Measurements from ENCODE around the gene APOLD1.
"Not testable (repeated sequence)": the region's sequence is repeated elsewhere in the genome, so short reads cannot be mapped to it uniquely, and the experiment has no call there.

APOLD1 gene

DNA sequence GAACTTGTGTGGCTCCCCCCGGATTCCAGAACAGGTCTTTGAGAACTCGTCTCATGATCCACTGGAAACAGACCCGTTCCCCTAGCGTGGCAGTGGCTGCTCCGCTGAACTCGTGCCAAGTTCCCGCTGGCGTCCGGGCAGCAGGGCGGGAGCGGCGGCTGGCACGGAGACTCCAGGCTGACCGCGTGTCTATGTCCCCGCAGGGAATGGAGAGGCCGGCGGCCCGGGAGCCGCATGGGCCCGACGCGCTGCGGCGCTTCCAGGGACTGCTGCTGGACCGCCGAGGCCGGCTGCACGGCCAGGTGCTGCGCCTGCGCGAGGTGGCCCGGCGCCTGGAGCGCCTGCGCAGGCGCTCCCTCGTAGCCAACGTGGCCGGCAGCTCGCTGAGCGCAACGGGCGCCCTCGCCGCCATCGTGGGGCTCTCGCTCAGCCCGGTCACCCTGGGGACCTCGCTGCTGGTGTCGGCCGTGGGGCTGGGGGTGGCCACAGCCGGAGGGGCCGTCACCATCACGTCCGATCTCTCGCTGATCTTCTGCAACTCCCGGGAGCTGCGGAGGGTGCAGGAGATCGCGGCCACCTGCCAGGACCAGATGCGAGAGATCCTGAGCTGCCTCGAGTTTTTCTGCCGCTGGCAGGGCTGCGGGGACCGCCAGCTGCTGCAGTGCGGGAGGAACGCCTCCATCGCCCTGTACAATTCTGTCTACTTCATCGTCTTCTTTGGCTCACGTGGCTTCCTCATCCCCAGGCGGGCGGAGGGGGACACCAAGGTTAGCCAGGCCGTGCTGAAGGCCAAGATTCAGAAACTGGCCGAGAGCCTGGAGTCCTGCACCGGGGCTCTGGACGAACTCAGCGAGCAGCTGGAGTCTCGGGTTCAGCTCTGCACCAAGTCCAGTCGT lies 1.5 kb downstream of the APOLD1 start:
- peak; percentile 75 for DNase-seq (ENCODE audit: low read depth)

DNA sequence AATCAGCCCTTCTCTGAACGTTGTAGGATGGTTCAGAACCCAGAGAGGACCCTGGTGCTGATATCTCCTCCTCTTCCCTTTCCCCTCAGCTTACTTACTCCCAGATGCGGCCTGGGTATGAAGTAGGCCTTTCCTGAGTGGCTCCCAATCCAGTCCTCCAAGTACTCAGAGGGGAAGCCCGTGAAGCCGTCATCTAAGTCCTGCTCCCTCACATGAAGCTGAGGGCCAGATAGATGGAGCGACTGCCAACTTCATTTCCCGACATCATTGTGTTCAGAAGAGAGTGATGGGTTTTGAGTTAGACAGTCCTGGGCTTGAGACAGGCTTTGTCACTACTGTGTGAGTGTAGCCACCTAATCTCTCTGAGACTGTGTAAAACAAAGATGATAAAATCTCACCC lies 2.7 kb downstream of the APOLD1 start:
- no peak for DNase-seq (ENCODE audit: low read depth)

DNA sequence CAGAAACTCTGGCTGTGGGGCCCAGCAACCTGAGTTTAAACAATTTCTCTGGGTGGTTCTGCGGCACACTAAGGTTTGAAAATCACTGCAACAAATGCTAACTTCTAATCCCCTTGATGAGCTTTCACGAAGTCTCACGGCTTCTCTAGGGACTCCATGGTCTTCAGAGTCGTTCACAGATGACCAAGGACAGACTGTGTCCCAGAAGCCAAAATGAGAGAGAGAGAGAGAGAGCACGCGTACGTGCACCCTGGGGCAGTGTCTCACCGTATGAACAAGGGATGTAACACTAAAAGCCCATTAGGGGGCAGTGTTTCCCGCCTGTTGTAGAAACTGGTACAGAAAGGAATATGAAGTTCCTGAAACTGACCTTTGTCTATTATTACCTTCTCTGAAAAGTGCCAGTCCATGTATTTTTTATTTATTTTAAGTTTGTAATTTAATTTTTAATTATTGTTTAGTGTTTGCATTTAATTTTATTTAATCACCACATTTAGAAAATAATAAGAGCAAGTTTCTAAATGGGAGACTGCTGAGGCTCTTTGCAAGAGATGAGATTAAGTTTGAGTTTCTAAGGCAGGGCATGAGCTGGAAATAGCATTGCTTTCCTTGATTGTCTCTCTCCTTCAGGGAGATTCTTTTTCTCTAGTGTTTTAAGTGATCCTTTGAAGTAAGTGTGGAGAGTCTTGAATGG lies 3.4 kb downstream of the APOLD1 start:
- DNase-seq (ENCODE audit: low read depth), result peak; percentile 44

DNA sequence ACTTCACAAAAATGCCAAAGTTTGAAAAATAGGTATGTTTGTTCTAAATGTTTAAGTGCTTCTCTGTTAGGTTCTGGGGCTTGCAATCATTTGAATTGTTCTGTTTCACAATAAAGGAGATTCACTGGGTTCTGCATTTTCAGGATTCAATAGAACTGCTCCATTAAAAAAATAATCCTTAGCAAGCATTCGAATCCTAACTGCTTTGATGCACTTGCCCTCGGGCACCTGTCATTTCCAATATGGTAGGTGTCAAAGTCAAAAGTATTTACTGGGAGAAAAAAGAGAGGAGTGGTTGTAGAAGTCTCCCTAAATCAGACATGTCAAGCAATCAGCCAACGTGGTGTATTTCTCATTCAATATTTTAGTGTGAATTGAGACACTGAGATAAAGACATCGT lies 5.5 kb downstream of the APOLD1 start:
- DNase-seq (ENCODE audit: low read depth), result no peak

DNA sequence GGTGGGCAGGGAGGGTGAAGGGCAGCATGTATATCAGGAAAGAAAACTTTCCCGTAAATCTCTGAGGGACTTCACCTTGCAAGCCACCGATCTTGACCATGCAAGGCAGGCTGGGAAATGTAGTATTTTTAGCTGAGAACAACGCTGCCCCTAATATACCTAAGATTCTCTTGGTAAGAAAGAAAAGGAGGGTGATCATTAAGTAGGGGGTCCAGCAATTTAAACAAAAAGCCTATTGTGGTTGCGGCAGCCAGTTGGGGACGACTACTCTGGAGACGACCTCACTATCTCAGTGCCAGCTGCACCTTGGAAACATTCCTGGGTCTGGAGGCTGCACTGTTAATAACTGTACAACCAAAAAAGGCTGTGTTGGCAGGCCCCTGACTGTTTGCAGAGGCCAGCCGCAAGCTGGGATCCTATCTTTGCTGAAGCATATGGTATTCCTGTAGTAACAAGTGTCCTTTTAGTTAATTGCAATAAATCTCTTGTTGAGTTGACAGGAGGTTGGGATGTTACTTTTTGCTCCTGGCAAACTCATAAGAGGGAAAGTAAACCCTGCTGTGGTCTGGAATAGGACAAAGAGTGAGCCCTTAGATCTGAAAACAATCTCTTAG lies 6.4 kb downstream of the APOLD1 start:
- no peak for DNase-seq (ENCODE audit: low read depth)

DNA sequence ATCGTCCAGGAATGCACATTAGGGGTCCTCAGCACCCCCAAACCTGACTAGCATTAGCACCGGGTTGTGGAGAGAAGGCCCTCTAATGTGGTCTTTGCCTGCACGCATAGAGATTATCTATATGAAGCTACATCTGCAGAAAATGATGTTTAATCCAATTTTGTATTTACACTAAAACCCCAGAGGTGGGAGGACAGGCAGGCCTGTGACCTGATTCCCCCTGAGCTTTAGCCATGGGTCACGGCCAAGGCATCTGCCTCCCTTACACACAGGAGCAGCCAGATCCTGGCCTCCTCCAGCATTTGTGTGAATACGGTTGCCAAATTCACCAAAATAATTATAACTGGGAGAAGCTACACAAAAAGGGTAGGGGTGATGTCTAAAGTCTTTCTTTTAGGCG lies 7.0 kb downstream of the APOLD1 start:
- no peak for DNase-seq (ENCODE audit: low read depth)

DNA sequence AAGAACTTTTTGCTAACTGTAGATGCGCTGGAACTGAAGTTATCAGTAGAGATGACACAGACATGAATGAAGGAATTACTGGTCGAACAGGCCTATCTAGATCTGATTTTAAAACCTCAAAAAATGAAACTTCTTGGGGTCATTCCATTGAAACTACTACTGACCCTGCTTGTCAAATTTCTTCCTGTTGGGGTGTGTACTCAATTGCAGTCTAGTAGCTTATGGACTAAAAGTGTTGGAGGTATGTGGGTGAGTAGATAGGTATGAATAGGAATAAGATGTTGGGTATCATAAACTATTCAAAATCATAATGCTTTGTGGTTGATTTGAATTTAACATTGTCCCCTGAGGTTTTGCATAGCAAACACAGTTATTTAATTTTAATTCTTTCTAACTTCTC lies 9.2 kb downstream of the APOLD1 start:
- no peak for DNase-seq (ENCODE audit: low read depth)

DNA sequence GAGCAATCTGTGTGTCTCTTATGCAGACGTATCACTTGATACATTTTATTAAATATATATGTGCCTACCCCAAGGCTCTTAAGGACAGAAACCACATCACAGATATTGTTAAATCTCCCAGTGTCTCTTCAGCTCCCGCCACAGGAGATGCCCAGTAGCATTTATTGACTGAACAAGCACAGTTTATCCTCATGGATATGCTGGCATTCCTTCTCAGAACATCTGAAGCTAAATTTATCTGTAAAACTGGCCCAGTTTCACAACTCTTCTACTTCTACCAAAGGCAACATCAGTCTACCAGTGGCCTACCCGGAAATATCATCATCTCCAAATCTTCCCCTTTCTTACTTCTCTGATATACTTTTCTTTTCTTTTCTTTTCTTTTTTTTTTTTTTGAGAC lies 10.7 kb downstream of the APOLD1 start:
- DNase-seq (ENCODE audit: low read depth), result no peak

DNA sequence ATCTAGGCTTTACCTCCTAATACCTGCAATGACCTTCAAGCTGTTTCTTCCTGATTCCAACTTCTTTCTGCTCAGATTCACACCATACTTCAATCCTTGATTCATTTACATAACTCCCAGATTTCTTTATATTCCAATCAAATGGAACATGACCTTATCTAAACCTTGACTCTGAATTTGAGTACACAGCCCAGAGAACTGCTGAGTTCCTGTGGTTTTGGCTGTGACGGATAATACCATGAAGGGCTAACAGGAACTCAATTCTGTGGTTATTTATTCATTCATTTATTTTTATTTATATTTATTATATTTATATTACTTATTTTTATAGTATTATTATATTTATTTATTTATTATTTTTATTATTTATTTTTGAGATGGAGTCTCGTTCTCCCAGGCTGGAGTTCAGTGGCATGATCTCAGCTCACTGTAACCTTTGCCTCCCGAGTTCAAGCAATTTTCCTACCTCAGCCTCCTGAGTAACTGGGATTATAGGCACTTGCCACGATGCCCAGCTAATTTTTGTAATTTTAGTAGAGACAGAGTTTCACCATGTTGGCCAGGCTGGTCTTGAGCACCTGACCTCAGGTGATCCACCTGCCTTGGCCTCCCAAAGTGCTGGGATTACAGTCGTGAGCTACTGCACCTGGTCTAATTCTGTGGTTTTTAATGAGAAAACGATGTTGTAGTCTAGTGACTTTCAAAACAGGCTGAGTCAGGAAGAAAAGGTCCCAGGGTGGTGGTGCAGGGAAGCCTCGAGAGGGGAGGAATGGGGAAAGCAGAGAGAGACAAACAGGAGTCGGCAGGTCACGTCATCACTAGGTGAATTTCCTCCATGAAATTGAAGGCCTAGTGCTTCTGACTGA lies 11.7 kb downstream of the APOLD1 start:
- no peak for DNase-seq (ENCODE audit: low read depth)

DNA sequence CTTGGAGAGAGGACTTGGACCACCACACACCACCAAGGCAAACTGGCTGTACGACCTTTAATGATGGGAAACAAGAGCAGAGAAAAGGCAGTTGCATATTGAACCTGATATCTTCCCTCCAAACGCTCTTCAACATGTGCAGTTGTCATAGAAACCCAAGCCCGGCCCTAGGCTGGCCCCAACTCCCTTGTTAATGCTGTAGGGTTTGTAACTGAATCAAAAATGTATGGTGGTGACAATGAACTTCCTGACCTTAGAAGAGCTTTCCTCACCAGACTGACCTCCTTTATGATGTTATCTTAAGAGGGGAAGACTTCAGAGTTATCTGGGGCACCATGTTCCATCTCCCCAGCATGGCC lies 12.3 kb downstream of the APOLD1 start:
- DNase-seq (ENCODE audit: low read depth), result no peak

DNA sequence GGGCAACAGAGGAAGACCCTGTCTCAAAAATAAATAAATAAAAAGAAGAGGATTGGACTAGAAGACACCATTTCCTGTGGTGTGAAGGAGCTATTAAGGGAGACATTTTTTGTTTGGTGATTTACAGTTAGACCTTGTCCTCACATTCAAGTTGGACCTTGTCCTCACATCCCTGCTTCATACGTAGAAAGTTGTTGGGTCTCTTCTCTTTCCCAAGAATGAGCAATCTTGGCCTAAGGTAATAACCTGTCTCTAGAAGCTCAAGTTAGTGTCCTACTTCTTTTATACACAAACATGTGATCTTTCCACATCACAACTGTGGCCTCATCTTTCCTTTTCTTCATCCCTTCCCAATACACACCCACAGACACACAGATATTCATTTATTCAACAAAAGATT lies 13.0 kb downstream of the APOLD1 start:
- no peak for DNase-seq (ENCODE audit: low read depth)

DNA sequence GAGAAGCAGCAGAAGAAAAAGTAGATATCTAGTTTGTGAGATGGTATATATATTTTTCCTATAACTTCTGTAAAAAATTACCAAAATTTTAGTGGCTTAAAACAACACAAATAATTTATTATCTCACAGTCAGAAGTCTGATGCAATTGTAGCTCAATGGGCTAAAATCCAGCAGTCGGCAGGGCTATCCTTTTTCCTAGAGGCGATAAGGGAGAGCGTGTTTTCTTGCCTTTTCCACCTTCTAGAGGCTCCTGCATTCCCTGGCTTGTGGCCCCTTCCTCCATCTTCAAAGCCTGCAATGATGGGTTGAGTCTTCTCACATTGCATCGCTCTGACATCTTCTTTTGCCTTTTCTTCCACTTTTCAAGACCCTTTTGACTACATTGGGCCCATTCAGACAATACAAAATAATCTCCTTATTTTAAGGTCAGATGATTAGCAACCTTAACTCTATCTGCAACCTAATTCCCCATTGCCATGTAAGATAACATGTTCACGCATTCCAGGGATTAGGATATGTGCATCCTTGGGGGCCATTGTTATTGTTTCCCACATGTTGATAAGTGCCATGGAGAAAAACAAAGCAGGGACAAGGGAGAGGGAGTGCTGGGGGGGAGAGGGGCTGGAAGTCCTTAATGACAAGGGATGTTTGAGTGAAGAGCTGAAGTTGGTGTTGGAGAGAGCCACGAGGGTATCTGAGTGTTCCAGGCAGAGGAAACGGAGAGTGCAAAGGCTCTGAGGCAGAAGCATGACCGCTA lies 13.9 kb downstream of the APOLD1 start:
- no peak for DNase-seq (ENCODE audit: low read depth)

DNA sequence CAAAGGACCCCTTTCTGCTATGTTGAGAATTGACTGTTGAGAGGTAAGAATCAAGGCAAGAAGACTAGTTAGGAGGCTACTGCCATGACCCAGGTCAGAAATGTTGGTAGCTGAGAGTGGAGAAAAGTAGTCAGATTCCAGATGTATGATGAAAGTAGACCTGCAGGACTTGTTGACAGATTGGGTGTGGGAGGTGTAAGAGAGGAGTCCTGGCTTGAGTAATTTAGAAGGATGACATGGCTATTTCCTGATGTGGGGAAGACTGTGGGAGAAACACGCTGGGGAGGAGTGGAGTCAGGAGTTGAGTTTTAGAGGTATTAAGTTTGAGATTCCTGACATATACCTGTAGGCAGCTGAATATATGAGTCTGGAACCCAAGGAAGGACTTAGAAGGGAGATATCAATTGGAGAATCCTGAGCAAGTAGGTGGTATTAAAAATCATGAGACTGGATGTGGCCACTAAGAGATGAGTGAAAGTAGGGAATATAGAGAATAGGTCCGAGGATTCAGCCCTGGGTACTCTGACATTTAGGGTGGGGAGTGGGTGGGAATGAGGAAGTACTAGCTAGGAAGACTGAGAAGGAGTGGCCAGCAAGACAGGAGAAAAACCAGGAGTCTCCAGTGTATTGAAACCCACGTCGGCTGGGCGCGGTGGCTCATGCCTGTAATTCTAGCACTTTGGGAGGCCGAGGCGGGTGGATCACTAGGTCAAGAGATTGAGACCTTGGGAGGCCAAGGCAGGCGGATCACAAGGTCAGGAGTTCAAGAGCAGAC lies 15.1 kb downstream of the APOLD1 start:
- no peak for DNase-seq (ENCODE audit: low read depth)

DNA sequence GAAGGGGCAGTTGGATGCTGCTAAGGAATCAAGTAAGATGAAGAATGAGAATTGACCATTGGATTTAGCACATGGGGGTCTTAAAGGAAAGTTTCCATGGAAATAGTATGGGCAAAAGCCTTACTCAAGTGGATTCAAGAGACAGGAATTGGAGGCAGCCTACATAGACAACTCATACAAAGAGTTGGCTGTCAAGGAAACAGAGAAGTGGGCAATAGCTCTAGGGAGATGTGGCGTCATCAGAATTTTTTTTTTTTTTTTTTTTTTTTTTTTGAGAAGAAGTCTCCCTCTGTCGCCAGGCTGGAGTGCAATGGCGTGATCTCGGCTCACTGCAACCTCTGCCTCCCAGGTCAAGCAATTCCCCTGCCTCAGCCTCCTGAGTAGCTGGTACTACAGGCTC lies 16.2 kb downstream of the APOLD1 start:
- not testable (repeated sequence) for DNase-seq (ENCODE audit: low read depth)

DNA sequence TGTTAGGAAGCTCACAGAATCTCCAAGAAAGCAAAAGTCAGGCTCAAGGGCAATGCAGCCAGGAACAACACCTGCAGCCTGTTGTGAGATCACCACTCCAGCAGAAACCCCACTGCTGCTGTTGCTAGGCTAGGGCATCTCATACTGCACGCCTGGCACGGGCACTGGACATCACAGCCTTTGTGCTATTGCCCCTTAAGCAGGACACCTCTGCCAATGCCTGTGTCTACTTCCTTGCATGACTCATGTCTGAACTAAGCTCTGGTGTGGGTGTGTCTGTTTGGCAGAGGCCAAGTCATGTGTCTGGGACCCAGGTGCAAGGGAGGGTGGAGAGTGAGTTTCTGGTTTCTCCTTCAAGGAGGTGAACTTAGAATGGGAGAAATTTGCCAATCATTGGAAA lies 17.7 kb downstream of the APOLD1 start:
- no peak for DNase-seq (ENCODE audit: low read depth)

DNA sequence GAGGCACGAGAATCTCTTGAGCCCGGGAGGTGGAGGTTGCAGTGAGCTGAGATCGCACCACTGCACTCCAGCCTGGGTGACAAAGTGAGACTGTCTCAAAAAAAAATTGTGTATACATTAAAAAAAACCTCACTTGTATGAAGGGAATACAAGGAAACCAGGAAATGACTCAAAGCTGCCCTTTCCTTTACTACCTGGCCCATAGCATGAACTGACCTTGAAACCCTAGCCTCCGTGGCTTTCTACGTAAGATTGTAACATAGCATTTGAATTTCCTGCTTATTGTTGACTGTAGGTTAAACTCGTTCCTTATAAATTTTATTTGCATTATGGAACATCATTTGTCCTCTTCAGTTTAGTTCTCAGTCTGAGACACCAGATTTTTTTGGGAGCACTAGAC lies 18.6 kb downstream of the APOLD1 start:
- DNase-seq (ENCODE audit: low read depth), result no peak

DNA sequence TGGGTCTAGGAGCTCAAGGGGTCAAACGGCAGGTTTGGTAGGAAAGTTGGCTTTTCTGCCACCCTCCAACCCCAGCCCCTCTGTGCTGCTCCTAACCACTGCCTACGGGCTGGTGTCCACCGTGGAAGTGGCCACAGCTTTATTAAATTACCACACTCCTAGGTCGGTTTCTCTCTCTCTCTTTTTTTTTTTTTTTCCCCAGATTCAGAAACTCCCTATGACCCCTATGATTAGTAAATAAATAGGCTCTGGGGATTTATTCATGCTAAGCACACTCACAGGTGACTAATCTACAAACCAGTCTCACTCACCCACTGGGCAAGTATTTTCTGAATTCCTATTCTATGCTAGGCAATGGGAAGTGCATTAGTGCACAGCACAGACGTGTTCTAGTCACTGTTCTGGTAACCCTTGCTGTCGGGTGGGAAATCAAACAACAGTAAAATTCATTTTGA lies 19.0 kb downstream of the APOLD1 start:
- DNase-seq (ENCODE audit: low read depth), result no peak

DNA sequence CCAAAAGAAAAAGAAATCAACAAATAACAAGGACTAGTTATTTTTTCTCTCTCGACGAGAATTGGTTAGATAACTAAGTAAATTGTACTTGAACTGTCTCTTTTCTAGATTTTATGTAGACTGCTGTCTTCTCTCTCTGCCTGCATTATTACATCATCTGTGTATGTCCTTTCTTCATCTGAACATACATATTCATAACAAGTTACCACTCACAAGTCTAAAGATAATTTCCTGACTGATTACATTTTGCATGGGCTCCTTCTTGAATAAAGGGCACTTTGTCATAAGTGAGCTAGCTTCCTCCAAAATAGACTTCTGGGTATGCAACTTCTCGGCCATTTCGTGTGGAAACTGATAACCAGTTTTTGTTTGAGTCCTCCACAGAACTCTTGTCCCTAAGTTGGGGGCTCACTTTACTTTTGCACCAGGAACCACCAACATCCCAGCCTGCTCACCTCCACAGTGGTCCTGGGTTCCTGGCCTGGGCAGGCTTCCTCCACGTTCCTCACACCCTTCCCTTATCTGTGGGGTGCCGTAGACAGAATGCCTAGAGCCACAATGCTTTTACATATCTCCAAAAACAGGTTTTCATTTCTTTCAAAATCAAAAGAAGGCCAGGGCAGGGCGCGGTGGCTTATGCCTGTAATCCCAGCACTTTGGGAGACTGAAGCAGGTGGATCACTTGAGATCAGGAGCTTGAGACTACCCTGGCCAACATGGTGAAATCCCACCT lies 21.5 kb downstream of the APOLD1 start:
- DNase-seq (ENCODE audit: low read depth), result no peak

DNA sequence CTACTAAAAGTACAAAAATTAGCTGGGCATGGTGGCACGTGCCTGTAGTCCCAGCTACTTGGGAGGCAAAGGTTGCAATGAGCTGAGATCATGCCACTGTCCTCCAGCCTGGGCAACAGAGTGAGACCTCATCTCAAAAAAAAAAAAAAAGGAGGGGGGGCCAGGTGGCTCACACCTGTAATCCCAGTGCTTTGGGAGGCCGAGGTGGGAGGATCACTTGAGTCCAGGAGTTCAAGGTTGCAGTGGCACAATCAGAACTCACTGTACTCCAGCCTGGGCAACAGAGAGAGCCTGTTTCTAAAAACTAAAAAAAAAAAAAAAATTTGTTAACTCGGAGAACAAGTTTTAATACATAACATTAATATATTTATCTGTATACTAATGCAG lies 22.1 kb downstream of the APOLD1 start:
- DNase-seq (ENCODE audit: low read depth), result not testable (repeated sequence)
